Nephron (organoid): ENCODE results near the gene LYSMD1.

Experiments used
- H3K27ac Mint-ChIP-seq, 3 experiments: 2 replicates each; pipeline ENCODE4 v1.8.0; 2020; ENCODE audit warnings: mixed read lengths in 3 of 3, mild to moderate bottlenecking in 2 of 3, moderate library complexity in 1 of 3
- H3K27me3 Mint-ChIP-seq: 2 replicates; pipeline ENCODE4 v1.8.0; 2021; ENCODE audit warnings: low read depth, mild to moderate bottlenecking, moderate library complexity, mixed read lengths
- H3K36me3 Mint-ChIP-seq: 2 replicates; pipeline ENCODE4 v1.8.0; 2020; ENCODE audit warnings: low read depth, mixed read lengths
- H3K4me1 Mint-ChIP-seq: 2 replicates; pipeline ENCODE4 v1.8.0; 2020; ENCODE audit warnings: mixed read lengths
- H3K4me3 Mint-ChIP-seq, 3 experiments: 2 replicates each; pipeline ENCODE4 v1.8.0; 2020; ENCODE audit warnings: mild to moderate bottlenecking in 3 of 3, mixed read lengths in 3 of 3, moderate library complexity in 2 of 3
- H3K9me3 Mint-ChIP-seq: 2 replicates; pipeline ENCODE4 v1.8.0; 2020; ENCODE audit warnings: mixed read lengths
- CTCF ChIP-seq, 3 experiments: fragments of 200-600 bp; sonication (generic); IDR thresholded peaks; one replicate each; pipeline ENCODE4 v1.5.0; 2021; ENCODE audit warnings: antibody characterized with exemption in 3 of 3; ENCODE audit not compliant: unreplicated experiment in 3 of 3

The LYSMD1 gene

GRCh38 chr1:151137789-151138188 is 27.9 kb downstream of the LYSMD1 start:
- TF ChIP-seq CTCF (IDR thresholded peaks at IDR 0.05; ENCODE audit: unreplicated experiment in 3 of 3): no peak
- Mint-ChIP-seq H3K9me3 (no peaks in the 10 kb centered on the region), H3K27ac (no peak overlapping the region), H3K27me3 (peaks cover 4% of the 10 kb centered on the region), H3K4me3 (no peak overlapping the region), H3K4me1 (peaks cover 15% of the 10 kb centered on the region), H3K36me3 (peaks cover 56% of the 10 kb centered on the region)

GRCh38 chr1:151135433-151136385 is 30.0 kb downstream of the LYSMD1 start:
- Mint-ChIP-seq H3K27ac (no peak overlapping the region), H3K27me3 (peaks cover 9% of the 10 kb centered on the region), H3K9me3 (no peaks in the 10 kb centered on the region), H3K36me3 (peaks cover 56% of the 10 kb centered on the region), H3K4me1 (peaks cover 29% of the 10 kb centered on the region), H3K4me3 (no peak overlapping the region)
- no peak for TF ChIP-seq CTCF (IDR thresholded peaks at IDR 0.05; ENCODE audit: unreplicated experiment in 3 of 3)

- H3K27ac Mint-ChIP-seq: peak overlapping the region in 2 of 3 experiments; percentile 20 to 60
Measured at GRCh38 chr1:151134991-151135390, 30.7 kb downstream of the LYSMD1 start.

GRCh38 chr1:151134396-151134795 is 31.3 kb downstream of the LYSMD1 start:
- Mint-ChIP-seq H3K27ac (peak overlapping the region; percentile 6 to 60 (median 33)), H3K9me3 (no peaks in the 10 kb centered on the region), H3K4me3 (peak overlapping the region in 2 of 3 experiments; percentile 43 to 45), H3K4me1 (peaks cover 35% of the 10 kb centered on the region), H3K36me3 (peaks cover 45% of the 10 kb centered on the region), H3K27me3 (peaks cover 9% of the 10 kb centered on the region)
- TF ChIP-seq CTCF (IDR thresholded peaks at IDR 0.05; ENCODE audit: unreplicated experiment in 3 of 3): no peak

More at GRCh38 chr1:151134991-151135390, 30.7 kb downstream of the LYSMD1 start:
- no peaks in the 10 kb centered on the region for H3K9me3 Mint-ChIP-seq
- peaks cover 35% of the 10 kb centered on the region for H3K4me1 Mint-ChIP-seq
- H3K4me3 Mint-ChIP-seq: no peak overlapping the region
- TF ChIP-seq CTCF (IDR thresholded peaks at IDR 0.05; ENCODE audit: unreplicated experiment in 3 of 3): no peak
- H3K36me3 Mint-ChIP-seq: peaks cover 51% of the 10 kb centered on the region
- peaks cover 9% of the 10 kb centered on the region for H3K27me3 Mint-ChIP-seq

GRCh38 chr1:151133018-151133806 is 32.5 kb downstream of the LYSMD1 start:
- peaks cover 13% of the 10 kb centered on the region for H3K27me3 Mint-ChIP-seq

More at GRCh38 chr1:151133018-151133806, 32.5 kb downstream of the LYSMD1 start:
- Mint-ChIP-seq H3K4me1 (peaks cover 35% of the 10 kb centered on the region), H3K27ac (peak overlapping the region; percentile 62 to 89 (median 72)), H3K36me3 (peaks cover 38% of the 10 kb centered on the region), H3K4me3 (peak overlapping the region; percentile 31 to 81 (median 74)), H3K9me3 (no peaks in the 10 kb centered on the region)
- TF ChIP-seq CTCF (IDR thresholded peaks at IDR 0.05; ENCODE audit: unreplicated experiment in 3 of 3): no peak
